Measurements from ENCODE around the gene OVAAL.

DNA sequence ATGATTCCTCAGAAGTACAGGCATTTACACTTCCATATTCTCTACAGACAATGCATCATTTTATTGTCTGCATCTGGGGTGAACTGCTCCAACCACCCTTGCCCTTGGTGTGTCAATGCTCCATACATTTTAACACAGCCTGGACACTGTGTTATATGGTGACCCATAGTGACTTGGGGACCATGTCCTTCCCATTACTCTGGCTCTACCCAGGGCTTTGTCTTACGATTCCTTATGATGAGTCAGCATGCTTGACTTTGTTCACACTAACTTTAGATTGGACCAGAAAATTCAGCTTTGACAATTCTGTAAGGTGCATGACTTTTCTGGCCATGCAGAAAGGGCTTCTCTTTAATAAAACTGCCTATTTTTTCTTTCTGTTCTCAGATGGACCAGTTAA lies 6.8 kb upstream of the OVAAL start:
- TF ChIP-seq FOXK2 (IDR thresholded peaks at IDR 0.05) (no peak), SP1 (IDR thresholded peaks at IDR 0.05) (no peak), ZNF384 (IDR thresholded peaks at IDR 0.05) (no peak), FOXM1 (IDR thresholded peaks at IDR 0.05; ENCODE audit: borderline replicate concordance) (no peak), HDGF (IDR thresholded peaks at IDR 0.05; ENCODE audit: borderline replicate concordance) (no peak), ARNT (IDR thresholded peaks at IDR 0.05) (no peak), FOXA1 (IDR thresholded peaks at IDR 0.05) (no peak), ELF4 (IDR thresholded peaks at IDR 0.05) (no peak), TARDBP (IDR thresholded peaks at IDR 0.05) (no peak), LEF1 (IDR thresholded peaks at IDR 0.05; ENCODE audit: borderline replicate concordance) (no peak), CTBP1 (IDR thresholded peaks at IDR 0.05; ENCODE audit: borderline replicate concordance) (no peak), SUZ12 (IDR thresholded peaks at IDR 0.05) (no peak), L3MBTL2 (conservative IDR thresholded peaks at IDR 0.05) (no peak)
- TF ChIP-seq, protein P1, sequence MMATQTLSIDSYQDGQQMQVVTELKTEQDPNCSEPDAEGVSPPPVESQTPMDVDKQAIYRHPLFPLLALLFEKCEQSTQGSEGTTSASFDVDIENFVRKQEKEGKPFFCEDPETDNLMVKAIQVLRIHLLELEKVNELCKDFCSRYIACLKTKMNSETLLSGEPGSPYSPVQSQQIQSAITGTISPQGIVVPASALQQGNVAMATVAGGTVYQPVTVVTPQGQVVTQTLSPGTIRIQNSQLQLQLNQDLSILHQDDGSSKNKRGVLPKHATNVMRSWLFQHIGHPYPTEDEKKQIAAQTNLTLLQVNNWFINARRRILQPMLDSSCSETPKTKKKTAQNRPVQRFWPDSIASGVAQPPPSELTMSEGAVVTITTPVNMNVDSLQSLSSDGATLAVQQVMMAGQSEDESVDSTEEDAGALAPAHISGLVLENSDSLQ (IDR thresholded peaks at IDR 0.05) = no peak
